ENCODE measurements around the gene FAM83E. TPM values are rescaled to one million over a fixed set of nuclear protein-coding genes. Genes with fewer than 3 reads are reported as not detected.

Gene FAM83E
- total RNA-seq, 1 donor = 1.3 TPM

- TF ChIP-seq, protein P1, sequence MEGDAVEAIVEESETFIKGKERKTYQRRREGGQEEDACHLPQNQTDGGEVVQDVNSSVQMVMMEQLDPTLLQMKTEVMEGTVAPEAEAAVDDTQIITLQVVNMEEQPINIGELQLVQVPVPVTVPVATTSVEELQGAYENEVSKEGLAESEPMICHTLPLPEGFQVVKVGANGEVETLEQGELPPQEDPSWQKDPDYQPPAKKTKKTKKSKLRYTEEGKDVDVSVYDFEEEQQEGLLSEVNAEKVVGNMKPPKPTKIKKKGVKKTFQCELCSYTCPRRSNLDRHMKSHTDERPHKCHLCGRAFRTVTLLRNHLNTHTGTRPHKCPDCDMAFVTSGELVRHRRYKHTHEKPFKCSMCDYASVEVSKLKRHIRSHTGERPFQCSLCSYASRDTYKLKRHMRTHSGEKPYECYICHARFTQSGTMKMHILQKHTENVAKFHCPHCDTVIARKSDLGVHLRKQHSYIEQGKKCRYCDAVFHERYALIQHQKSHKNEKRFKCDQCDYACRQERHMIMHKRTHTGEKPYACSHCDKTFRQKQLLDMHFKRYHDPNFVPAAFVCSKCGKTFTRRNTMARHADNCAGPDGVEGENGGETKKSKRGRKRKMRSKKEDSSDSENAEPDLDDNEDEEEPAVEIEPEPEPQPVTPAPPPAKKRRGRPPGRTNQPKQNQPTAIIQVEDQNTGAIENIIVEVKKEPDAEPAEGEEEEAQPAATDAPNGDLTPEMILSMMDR (IDR thresholded peaks at IDR 0.05; ENCODE audit: insufficient read depth, low read depth, low read length) = no peak
- DNase-seq (ENCODE audit: low read depth) = peak; percentile 74
- H3K4me3 ChIP-seq (ENCODE audit: low read depth, low read length) = no peak overlapping the region
Measured at GRCh38 chr19:48569814-48570213, 45.1 kb downstream of the FAM83E start.

- H3K4me3 ChIP-seq (ENCODE audit: low read depth, low read length) = peak overlapping the region; percentile 12
- DNase-seq (ENCODE audit: low read depth) = peak; percentile 93
- TF ChIP-seq, protein P1 (IDR thresholded peaks at IDR 0.05; ENCODE audit: insufficient read depth, low read depth, low read length) = no peak
Measured at GRCh38 chr19:48568345-48568886, 46.5 kb downstream of the FAM83E start.

DNA sequence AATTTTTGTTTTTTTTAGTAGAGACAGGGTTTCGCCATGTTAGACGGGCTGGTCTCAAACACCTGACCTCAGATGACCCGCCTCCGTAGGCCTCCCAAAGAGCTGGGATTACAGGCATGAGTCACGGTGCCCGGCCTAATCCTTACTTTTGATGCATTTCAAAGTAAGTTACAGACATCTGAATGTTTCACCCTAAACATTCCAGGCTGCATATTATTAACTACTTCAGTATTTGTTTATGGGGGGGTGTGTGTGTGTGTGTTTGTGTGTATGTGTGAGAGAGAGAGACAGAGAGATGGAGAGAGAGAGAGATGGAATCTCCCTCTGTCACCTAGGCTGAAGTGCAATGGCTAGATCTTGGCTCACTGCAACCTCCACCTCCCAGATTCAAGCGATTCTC lies 49.8 kb downstream of the FAM83E start:
- H3K4me3 ChIP-seq (ENCODE audit: low read depth, low read length) = no peak overlapping the region
- DNase-seq (ENCODE audit: low read depth) = peak; percentile 94
- TF ChIP-seq, protein P1 (IDR thresholded peaks at IDR 0.05; ENCODE audit: insufficient read depth, low read depth, low read length) = no peak

Other genes with a start within 250 kb of the FAM83E start
- 72.2 and 111 TPM in 2 replicates for gene KDELR1, start 223.5 kb downstream of the FAM83E start, total RNA-seq
- 0.86 and 1.9 TPM in 2 replicates for gene GRIN2D, start 221.4 kb downstream of the FAM83E start, total RNA-seq
- 25.1 and 38.4 TPM in 2 replicates for gene GRWD1, start 169.1 kb downstream of the FAM83E start, total RNA-seq
- gene KCNJ14, start 159.5 kb downstream of the FAM83E start, total RNA-seq = 0.43 and 0.64 TPM in 2 replicates
- 31.1 and 42.5 TPM in 2 replicates for gene CYTH2, start 145.7 kb downstream of the FAM83E start, total RNA-seq
- gene LMTK3, start 103.2 kb downstream of the FAM83E start, total RNA-seq = 0.32 and 0.43 TPM in 2 replicates
- under 0.01 TPM in 1 of 2 replicates, not detected in the other for gene SULT2B1, start 62.9 kb downstream of the FAM83E start, total RNA-seq
- gene SPACA4, start 8.3 kb downstream of the FAM83E start, total RNA-seq = not detected in 2 replicates
- gene RPL18, start 4.1 kb upstream of the FAM83E start, total RNA-seq = 1,548 and 1,575 TPM in 2 replicates
- gene SPHK2, start 4.4 kb upstream of the FAM83E start, total RNA-seq = 7.8 and 10.0 TPM in 2 replicates
- gene DBP, start 22.3 kb upstream of the FAM83E start, total RNA-seq = 6.9 and 7.7 TPM in 2 replicates
- gene CA11, start 31.1 kb upstream of the FAM83E start, total RNA-seq = 1.3 TPM in 2 replicates
- under 0.01 TPM in 1 of 2 replicates, not detected in the other for gene NTN5, start 57.9 kb upstream of the FAM83E start, total RNA-seq
- gene FUT2, start 80.9 kb upstream of the FAM83E start, total RNA-seq = not detected in 2 replicates
- gene MAMSTR, start 104.6 kb upstream of the FAM83E start, total RNA-seq = 1.7 and 2.3 TPM in 2 replicates
- gene RASIP1, start 125.5 kb upstream of the FAM83E start, total RNA-seq = 0.97 and 2.6 TPM in 2 replicates
- under 0.01 TPM in 1 of 2 replicates, not detected in the other for gene IZUMO1, start 131.8 kb upstream of the FAM83E start, total RNA-seq
- gene FUT1, start 137.6 kb upstream of the FAM83E start, total RNA-seq = under 0.01 TPM in 2 replicates
- gene FGF21, start 140.4 kb upstream of the FAM83E start, total RNA-seq = not detected in 2 replicates
- gene BCAT2, start 196.0 kb upstream of the FAM83E start, total RNA-seq = 30.3 and 31.5 TPM in 2 replicates
- gene HSD17B14, start 221.4 kb upstream of the FAM83E start, total RNA-seq = 12.2 and 13.8 TPM in 2 replicates

All from fibroblast of villous mesenchyme (primary cell).